HEK293T (cell line): ENCODE results near the gene MVB12A.

ENCODE experiments used
- ARNT ChIP-seq: fragments of 450-650 bp; IDR thresholded peaks from 2 replicates; pipeline ENCODE4 v1.6.1; 2017; ENCODE audit warnings: mild to moderate bottlenecking
- BHLHE40 ChIP-seq: fragments of 450-650 bp; IDR thresholded peaks from 2 replicates; pipeline ENCODE4 v1.6.1; 2016; ENCODE audit warnings: mild to moderate bottlenecking, moderate library complexity, borderline replicate concordance
- FOXM1 ChIP-seq: fragments of 450-650 bp; IDR thresholded peaks from 2 replicates; pipeline ENCODE4 v1.6.1; 2017; ENCODE audit warnings: mild to moderate bottlenecking, borderline replicate concordance
- SP1 ChIP-seq: fragments of 450-650 bp; IDR thresholded peaks from 2 replicates; pipeline ENCODE4 v1.6.1; 2017
- ZNF384 ChIP-seq: fragments of 450-650 bp; IDR thresholded peaks from 2 replicates; pipeline ENCODE4 v1.6.1; 2016

DNA sequence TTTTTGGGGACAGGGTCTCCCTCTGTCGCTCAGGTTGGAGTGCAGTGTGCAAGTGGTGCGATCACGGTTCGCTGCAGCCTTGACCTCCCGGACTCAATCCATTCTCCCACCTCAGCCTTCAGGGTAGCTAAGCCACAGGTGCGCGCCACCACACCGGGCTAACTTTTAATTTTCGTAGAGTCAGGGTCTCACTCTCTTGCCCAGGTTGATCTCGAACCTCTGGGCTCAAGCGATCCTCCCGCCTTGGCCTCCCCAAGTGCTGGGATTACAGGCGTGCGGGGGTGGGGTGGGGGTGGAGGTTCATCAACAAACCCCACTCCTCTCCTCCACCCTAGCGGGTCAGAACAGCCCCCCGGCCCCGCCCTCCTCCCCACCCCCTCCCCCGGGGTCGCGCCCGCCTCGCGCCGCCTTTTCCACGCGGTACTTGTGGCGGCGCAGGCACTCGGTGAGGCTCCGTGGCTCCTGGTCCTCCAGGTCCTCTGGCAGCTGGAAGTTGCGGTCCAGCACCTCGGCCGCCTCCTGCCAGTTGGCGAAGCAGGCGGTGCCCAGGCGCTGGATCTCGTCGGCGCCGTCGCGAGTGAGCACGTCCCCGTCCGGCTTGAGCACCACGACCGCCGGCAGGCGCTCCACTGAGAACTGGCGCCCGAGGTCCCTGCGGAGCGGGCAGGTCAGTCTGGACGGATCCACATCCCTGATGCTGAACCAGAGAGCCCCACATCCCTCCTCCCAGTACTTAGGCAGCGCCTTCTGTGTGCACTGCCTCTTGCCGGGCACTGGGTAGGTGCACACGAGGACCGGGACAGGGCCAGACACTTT, 35.7 kb downstream of the MVB12A start:
- TF ChIP-seq ZNF384 = no peak
- no peak for TF ChIP-seq FOXM1
- TF ChIP-seq ARNT = no peak
- no peak for TF ChIP-seq SP1
- no peak for TF ChIP-seq BHLHE40
